HG02571 (cell line): Measurements from ENCODE around the gene INPP4A.
A peak's percentile ranks its signal among the peaks of the same experiment; 100 is the strongest.
"Not testable (repeated sequence)": the region's sequence is repeated elsewhere in the genome, so short reads cannot be mapped to it uniquely, and the experiment has no call there.

ENCODE experiments used
- ATAC-seq: cut with Tn5 transposase; IDR thresholded peaks from one replicate; pipeline ENCODE4 v1.9.1; 2021; ENCODE audit warnings: mild to moderate bottlenecking, moderate library complexity; ENCODE audit not compliant: unreplicated experiment

INPP4A gene

DNA sequence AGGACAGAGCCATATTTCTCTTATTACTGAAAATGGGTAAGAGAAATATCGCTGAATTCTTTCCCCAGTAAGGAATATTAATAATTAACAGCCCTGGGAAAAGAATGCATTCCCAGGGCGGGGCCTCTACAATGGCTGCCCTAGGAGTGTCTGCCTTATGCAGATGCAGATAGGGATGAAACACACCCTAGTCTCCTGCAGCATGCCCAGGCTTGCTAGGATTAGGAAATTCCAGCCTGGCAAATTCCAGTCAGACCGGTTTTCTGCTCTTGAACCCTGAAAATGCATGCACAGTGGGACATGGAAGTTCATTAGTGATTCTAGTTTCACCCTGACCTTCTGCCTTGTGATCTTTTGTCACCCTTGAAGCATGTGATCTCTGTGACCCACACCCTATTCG, 9.0 kb upstream of the INPP4A start:
- not testable (repeated sequence) for ATAC-seq

GRCh38 chr2:98436734-98437133, 7.9 kb upstream of the INPP4A start:
- ATAC-seq: no peak

DNA sequence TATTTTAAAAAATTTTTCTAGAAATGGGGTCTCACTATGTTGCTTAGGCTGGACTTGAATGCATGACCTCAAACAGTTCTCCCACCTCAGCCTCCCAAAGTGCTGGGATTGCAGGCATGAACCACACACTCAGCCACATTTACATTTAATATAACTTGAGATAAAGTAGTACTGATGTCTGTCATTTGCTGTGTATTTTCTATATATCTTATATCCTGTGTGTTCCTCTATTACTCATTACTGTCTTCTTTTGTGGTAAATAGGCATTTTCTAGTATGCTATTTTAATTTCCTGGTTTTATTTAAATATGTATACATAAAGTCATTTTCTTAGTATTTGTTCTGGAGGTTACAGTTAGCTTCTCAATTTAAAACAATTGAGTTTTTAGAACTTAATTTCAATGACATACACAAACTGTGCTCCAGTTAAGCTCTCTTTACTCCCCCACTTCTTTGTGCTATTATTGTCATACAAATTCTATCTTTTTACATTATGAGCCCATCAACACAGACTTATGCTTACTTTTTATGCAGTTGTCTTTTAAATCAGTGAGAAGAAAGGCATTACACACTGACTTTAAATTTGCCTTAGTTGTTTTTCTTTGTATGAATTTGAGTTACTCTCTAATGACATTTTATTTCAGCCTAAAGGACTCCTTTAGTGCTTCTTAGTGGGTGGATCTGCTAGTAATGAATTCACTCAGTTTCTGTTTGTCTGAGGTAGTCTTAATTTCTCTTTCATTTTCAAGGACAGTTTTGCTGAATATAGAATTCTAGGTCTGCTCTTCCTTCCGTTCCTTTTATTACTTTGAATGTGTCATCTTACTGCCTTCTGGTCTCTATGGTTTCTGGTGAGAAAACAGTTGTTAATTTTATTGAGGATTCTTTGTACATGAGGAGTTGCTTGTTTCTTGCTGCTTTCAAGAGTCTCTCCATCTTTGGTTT, 6.2 kb upstream of the INPP4A start:
- no peak for ATAC-seq

DNA sequence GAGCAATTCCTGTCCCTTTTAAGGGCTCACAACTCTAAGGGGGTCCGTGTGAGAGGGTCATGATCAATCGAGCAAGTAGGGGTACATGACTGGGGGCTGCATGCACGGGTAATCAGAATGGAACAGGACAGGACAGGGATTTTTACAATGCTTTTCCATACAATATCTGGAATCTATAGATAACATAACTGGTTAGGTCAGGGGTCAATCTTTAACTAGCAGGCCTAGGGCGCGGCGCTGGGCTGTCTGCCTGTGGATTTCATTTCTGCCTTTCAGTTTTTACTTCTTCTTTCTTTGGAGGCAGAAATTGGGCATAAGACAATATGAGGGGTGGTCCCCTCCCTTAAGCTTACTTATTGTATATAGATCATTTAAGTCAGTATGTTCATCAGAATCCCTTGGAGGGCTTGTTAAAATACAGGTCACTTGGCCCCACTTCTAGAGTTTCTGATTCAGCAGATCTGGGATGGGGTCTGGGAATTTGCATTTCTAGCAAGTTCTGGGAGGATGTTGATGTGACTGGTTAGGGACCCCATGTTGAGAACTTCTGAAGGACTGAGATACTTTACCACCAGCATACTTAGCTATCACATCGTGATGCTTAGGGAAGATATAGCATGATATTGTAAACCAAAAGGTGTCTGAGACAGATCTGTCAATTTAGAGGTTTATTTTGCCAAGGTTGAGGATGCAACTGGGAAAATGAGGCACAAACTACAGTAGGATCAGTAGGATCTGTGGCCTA, 2.8 kb upstream of the INPP4A start:
- ATAC-seq: no peak

GRCh38 chr2:98442488-98442887, 2.2 kb upstream of the INPP4A start:
- no peak for ATAC-seq

GRCh38 chr2:98445177-98445682, 572 bp downstream of the INPP4A start:
- peak; percentile 30 for ATAC-seq

DNA sequence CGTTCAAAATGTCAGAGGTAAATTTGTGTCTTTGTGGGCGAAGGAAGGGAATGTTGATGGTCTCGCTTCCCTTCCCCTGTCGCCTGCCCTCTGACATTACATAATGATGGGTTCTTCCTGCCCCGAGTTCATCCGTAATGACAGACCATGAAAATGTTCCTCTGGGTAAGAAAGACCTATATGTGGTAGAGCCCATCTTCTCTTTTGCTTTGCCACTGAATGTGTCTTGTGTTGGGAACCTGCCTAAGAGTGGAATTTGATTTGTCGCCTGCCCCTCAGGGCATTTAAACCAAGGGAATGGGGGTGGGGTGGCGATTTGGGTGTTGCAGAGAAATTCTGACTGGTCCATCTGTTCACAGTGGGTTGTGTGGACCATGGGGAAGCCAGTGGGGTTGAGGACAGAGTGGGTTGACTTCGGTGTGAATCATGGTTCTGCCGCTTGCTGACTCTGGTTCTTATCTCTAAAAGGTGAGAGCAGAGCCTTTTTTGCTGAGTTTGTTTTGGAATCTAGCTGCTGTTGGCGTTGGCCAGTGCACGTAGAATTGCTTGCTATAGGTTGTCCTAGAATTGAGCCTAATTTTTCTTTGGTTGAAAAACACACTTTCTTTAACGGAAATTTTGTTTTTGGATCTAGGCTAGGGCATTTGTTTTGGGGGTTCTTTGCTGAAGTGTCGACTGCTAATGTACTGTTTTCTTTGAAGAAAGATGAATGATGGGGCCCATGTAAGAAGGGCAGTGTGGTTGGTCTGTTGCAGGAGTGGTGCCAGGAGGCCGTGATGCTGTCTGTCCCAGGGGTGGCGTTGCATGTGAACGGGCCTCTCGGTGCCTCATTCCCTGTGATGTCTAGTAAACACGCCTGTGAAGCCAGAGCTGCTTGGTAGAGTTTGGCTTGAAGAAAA, 1.3 kb downstream of the INPP4A start:
- no peak for ATAC-seq

GRCh38 chr2:98446850-98447249, 2.2 kb downstream of the INPP4A start:
- no peak for ATAC-seq

- no peak for ATAC-seq
Measured at GRCh38 chr2:98448441-98449145, 3.9 kb downstream of the INPP4A start.

- ATAC-seq: no peak
Measured at GRCh38 chr2:98452396-98453027, 7.9 kb downstream of the INPP4A start.

- ATAC-seq: no peak
Measured at GRCh38 chr2:98453083-98453482, 8.4 kb downstream of the INPP4A start.

GRCh38 chr2:98453531-98453930, 8.9 kb downstream of the INPP4A start:
- no peak for ATAC-seq

DNA sequence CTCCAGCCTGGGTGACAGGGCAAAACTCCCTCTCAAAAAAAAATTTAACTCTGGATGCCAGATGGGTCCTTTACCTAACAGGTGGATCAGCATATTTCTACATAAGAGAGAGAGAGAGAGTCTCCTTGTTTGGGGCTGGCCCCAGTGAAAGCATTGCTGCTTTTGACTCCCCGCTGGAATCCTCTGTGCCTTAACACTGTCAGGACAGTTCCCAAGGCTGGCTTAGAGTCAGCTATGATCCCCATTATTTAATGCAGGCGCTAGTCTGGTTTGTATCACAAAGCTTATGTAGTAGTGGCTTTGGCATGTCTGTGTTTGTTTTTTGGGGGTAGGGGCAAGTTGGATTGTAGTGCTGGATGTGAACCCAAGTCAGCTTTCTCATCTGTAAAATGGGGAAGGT, 9.4 kb downstream of the INPP4A start:
- no peak for ATAC-seq

GRCh38 chr2:98454500-98455235, 10.0 kb downstream of the INPP4A start:
- ATAC-seq: no peak

GRCh38 chr2:98455494-98455976, 10.9 kb downstream of the INPP4A start:
- ATAC-seq: no peak

DNA sequence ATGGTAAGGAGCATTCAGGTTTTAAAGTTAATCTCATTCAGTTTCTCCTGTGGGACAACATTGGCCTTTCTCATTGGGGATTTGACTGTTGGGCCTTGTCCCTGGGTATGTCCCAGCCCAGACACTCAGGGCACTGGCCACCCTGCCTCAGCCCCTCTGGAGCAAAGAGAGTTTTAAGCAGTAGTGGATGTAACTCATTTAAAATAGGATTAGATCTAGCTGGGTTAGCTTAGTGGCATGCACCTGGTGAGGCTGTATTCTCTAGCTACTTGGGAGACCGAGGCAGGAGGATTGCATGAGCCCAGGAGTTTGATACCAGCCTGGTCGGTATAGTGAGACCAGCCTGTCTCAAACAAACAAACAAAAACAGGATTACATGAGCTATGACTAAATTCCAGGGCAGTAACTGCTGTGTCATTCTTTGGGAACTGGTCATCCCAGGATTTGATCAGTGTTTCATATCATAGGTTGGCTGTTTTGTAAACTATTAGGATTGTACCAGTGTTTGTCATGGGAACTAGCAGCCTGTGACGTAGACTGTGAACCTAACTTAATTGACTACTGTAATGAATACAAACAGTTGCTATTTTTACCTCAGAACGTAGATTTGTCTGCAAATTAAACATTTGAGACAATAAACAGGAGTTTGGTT, 12.5 kb downstream of the INPP4A start:
- no peak for ATAC-seq

- ATAC-seq: no peak
Measured at GRCh38 chr2:98458207-98458606, 13.5 kb downstream of the INPP4A start.

GRCh38 chr2:98458667-98459380, 14.2 kb downstream of the INPP4A start:
- no peak for ATAC-seq
